ENCODE results near the gene ARHGEF7.

Gene ARHGEF7

GRCh38 chr13:111253365-111253872 is 138.3 kb downstream of the ARHGEF7 start:
- TF ChIP-seq CTCF (IDR thresholded peaks at IDR 0.05) = no peak

- no peak for TF ChIP-seq CTCF (IDR thresholded peaks at IDR 0.05)
These were observed 140.2 kb downstream of the ARHGEF7 start for GRCh38 chr13:111255228-111255790.

DNA sequence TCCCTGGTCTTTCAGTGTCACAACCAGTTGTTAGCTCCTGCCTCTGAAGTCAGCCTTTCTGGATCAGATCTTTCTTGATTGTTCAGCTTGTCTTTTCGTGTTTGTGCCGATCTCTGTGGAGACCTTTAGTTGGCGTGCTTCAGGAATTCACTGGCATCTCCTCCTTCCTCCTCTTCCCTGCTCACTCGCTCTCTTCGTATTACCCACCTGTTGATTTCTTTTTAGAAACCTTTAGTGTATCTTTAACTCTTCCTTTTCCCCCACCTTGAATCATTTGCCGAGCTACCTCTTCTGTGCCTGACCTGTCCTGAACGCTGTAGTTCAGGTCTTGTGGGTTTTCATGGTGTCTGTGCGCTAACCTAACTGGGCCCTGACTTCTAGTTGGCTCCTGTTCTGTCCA is 141.3 kb downstream of the ARHGEF7 start:
- no peak for TF ChIP-seq CTCF (IDR thresholded peaks at IDR 0.05)

GRCh38 chr13:111256946-111257345 is 141.8 kb downstream of the ARHGEF7 start:
- no peak for TF ChIP-seq CTCF (IDR thresholded peaks at IDR 0.05)

- no peak for TF ChIP-seq CTCF (IDR thresholded peaks at IDR 0.05)
These were observed 143.5 kb downstream of the ARHGEF7 start for GRCh38 chr13:111258637-111259036.

GRCh38 chr13:111259058-111259457 is 143.9 kb downstream of the ARHGEF7 start:
- TF ChIP-seq CTCF (IDR thresholded peaks at IDR 0.05) = no peak

DNA sequence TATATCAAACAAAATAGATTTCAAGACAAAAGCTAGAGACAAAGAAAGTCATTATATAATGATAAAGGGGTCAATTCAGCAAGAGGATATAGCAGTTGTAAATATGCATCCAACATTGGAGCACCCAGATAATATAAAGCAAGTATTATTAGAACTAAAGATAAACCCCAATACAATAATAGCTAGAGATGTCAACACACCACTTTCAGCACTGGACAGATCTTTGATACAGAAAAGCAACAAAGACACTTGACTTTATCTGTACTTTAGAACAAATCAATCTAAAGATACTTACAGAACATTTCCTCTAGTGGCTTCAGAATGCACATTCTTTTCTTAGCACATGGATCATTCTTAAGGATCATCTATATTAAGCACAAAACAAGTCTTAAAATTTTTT is 146.2 kb downstream of the ARHGEF7 start:
- no peak for TF ChIP-seq CTCF (IDR thresholded peaks at IDR 0.05)

DNA sequence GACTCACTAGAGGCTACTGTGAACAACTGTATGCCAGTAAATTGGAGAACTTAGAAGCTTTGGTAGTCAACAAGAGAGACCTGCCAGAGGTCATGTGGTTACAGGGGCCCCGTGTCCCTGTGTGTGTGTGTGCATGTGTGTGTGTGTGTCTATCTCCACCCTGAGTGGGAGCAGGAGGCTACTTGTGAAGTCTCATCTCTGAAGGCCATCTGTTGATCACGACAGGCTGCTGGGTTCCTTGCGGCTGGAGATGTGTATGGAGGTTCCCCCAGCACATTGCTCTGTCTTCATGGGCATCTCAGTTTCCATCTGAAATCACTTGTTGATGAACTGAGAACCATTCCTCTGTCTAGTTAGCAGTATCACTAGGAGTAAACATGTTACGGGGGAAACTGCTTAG is 147.2 kb downstream of the ARHGEF7 start:
- no peak for TF ChIP-seq CTCF (IDR thresholded peaks at IDR 0.05)
